HEK293 (cell line): ENCODE measurements around the gene YIF1B.

Experiments
- CTCF ChIA-PET: fragments of 350-600 bp; formaldehyde crosslinking; extraction: SDS; loops from one replicate; lab custom pipeline; 2021; ENCODE audit warnings: antibody characterized with exemption; lab: Yijun Ruan, JAX
- POLR2A ChIA-PET: fragments of 300-600 bp; formaldehyde crosslinking; extraction: SDS; loops from one replicate; lab custom pipeline; 2020; ENCODE audit warnings: antibody characterized with exemption, inconsistent platforms; lab: Yijun Ruan, JAX
- H3K27ac ChIP-seq: fragments of 200-500 bp; sonication (Bioruptor generic); 2 replicates; pipeline ENCODE4 v1.5.1; 2014; ENCODE audit warnings: low read depth, low read length, control low read depth, inconsistent platforms; ENCODE audit errors: extremely low read depth
- H3K36me3 ChIP-seq, 2 experiments: fragments of 200-500 bp in 1 of 2; sonication (Bioruptor generic) in 1 of 2; 1 replicate in 1 of 2; 2 replicates in 1 of 2; pipeline ENCODE4 v1.5.1; 2014 to 2017; ENCODE audit warnings: inconsistent platforms in 2 of 2, low read length in 2 of 2; ENCODE audit not compliant: control insufficient read depth in 2 of 2, insufficient read depth in 1 of 2
- H3K4me1 ChIP-seq: fragments of 200-500 bp; sonication (Bioruptor generic); 2 replicates; pipeline ENCODE4 v1.5.1; 2014; ENCODE audit warnings: mild to moderate bottlenecking, low read length, inconsistent platforms; ENCODE audit not compliant: control insufficient read depth, insufficient read depth
- H3K4me3 ChIP-seq: 2 replicates; pipeline ENCODE4 v1.5.1; 2011; ENCODE audit warnings: low read depth, mild to moderate bottlenecking, control low read depth, low read length, moderate library complexity
- H3K9me3 ChIP-seq: fragments of 200-500 bp; sonication (Bioruptor generic); 2 replicates; pipeline ENCODE4 v1.5.1; 2014; ENCODE audit warnings: low read depth, low read length, inconsistent platforms; ENCODE audit not compliant: control insufficient read depth, insufficient read depth
- BCL11A ChIP-seq: fragments of 450-650 bp; formaldehyde crosslinking; IDR thresholded peaks from 2 replicates; pipeline ENCODE4 v1.5.1; 2016; ENCODE audit warnings: low read depth, missing biosample characterization, missing genetic modification characterization
- GLI4 ChIP-seq: fragments of 450-650 bp; formaldehyde crosslinking; IDR thresholded peaks from 2 replicates; pipeline ENCODE4 v1.5.1; 2016; ENCODE audit warnings: missing biosample characterization, missing genetic modification characterization
- IKZF3 ChIP-seq: fragments of 450-650 bp; IDR thresholded peaks from 2 replicates; pipeline ENCODE4 v1.5.0; 2018; ENCODE audit warnings: missing biosample characterization, mild to moderate bottlenecking, missing genetic modification characterization, moderate library complexity
- TCF7L2 ChIP-seq: IDR thresholded peaks from 2 replicates; pipeline ENCODE4 v1.6.1; 2011; ENCODE audit warnings: low read depth, mild to moderate bottlenecking, inconsistent platforms, low read length, moderate library complexity, borderline replicate concordance
- ZBTB17 ChIP-seq: fragments of 450-650 bp; formaldehyde crosslinking; IDR thresholded peaks from 2 replicates; pipeline ENCODE4 v1.5.1; 2016; ENCODE audit warnings: missing biosample characterization, missing genetic modification characterization
- ZBTB48 ChIP-seq: fragments of 450-650 bp; formaldehyde crosslinking; IDR thresholded peaks from 2 replicates; pipeline ENCODE4 v1.5.1; 2016; ENCODE audit warnings: missing biosample characterization, missing genetic modification characterization
- ZBTB8A ChIP-seq: fragments of 450-650 bp; formaldehyde crosslinking; IDR thresholded peaks from 2 replicates; pipeline ENCODE4 v1.5.1; 2016; ENCODE audit warnings: missing biosample characterization, missing genetic modification characterization
- ZIC2 ChIP-seq: fragments of 450-650 bp; formaldehyde crosslinking; IDR thresholded peaks from 2 replicates; pipeline ENCODE4 v1.5.1; 2016; ENCODE audit warnings: missing biosample characterization, missing genetic modification characterization
- ZNF112 ChIP-seq: fragments of 450-650 bp; formaldehyde crosslinking; IDR thresholded peaks from 2 replicates; pipeline ENCODE4 v1.5.0; 2017; ENCODE audit warnings: missing biosample characterization, missing genetic modification characterization
- ZNF184 ChIP-seq: fragments of 450-650 bp; IDR thresholded peaks from 2 replicates; pipeline ENCODE4 v1.5.1; 2018; ENCODE audit warnings: missing biosample characterization, mild to moderate bottlenecking, missing genetic modification characterization
- ZNF211 ChIP-seq: fragments of 450-650 bp; formaldehyde crosslinking; IDR thresholded peaks from 2 replicates; pipeline ENCODE4 v1.5.1; 2016; ENCODE audit warnings: low read depth, missing biosample characterization, missing genetic modification characterization
- ZNF221 ChIP-seq: fragments of 450-650 bp; formaldehyde crosslinking; IDR thresholded peaks from 2 replicates; pipeline ENCODE4 v1.5.1; 2017; ENCODE audit warnings: missing biosample characterization, missing genetic modification characterization, borderline replicate concordance
- ZNF23 ChIP-seq: fragments of 450-650 bp; formaldehyde crosslinking; IDR thresholded peaks from 2 replicates; pipeline ENCODE4 v1.5.1; 2016; ENCODE audit warnings: missing biosample characterization, missing genetic modification characterization, borderline replicate concordance
- ZNF239 ChIP-seq: fragments of 450-650 bp; formaldehyde crosslinking; IDR thresholded peaks from 2 replicates; pipeline ENCODE4 v1.5.1; 2016; ENCODE audit warnings: missing biosample characterization, missing genetic modification characterization
- ZNF324 ChIP-seq: fragments of 450-650 bp; formaldehyde crosslinking; IDR thresholded peaks from 2 replicates; pipeline ENCODE4 v1.5.1; 2016; ENCODE audit warnings: missing biosample characterization, missing genetic modification characterization
- ZNF366 ChIP-seq: fragments of 450-650 bp; formaldehyde crosslinking; conservative IDR thresholded peaks from 2 replicates; pipeline ENCODE4 v1.5.1; 2016; ENCODE audit warnings: missing biosample characterization, missing genetic modification characterization
- ZNF423 ChIP-seq: fragments of 450-650 bp; formaldehyde crosslinking; IDR thresholded peaks from 2 replicates; pipeline ENCODE4 v1.5.1; 2016; ENCODE audit warnings: missing biosample characterization, missing genetic modification characterization
- ZNF433 ChIP-seq: fragments of 450-650 bp; formaldehyde crosslinking; IDR thresholded peaks from 2 replicates; pipeline ENCODE4 v1.5.1; 2016; ENCODE audit warnings: missing biosample characterization, missing genetic modification characterization, low read depth
- ZNF510 ChIP-seq: fragments of 450-650 bp; formaldehyde crosslinking; IDR thresholded peaks from 2 replicates; pipeline ENCODE4 v1.5.1; 2018; ENCODE audit warnings: mild to moderate bottlenecking, missing genetic modification characterization, missing biosample characterization; ENCODE audit not compliant: insufficient replicate concordance
- ZNF521 ChIP-seq: fragments of 450-650 bp; formaldehyde crosslinking; IDR thresholded peaks from 2 replicates; pipeline ENCODE4 v1.5.1; 2017; ENCODE audit warnings: missing biosample characterization, mild to moderate bottlenecking, missing genetic modification characterization
- ZNF549 ChIP-seq: fragments of 450-650 bp; IDR thresholded peaks from 2 replicates; pipeline ENCODE4 v1.5.1; 2018; ENCODE audit warnings: missing biosample characterization, missing genetic modification characterization, mild to moderate bottlenecking, inconsistent platforms, moderate library complexity
- ZNF555 ChIP-seq: fragments of 450-650 bp; formaldehyde crosslinking; conservative IDR thresholded peaks from 2 replicates; pipeline ENCODE4 v1.5.1; 2017; ENCODE audit warnings: missing biosample characterization, mild to moderate bottlenecking, missing genetic modification characterization, inconsistent platforms
- ZNF558 ChIP-seq: fragments of 450-650 bp; formaldehyde crosslinking; IDR thresholded peaks from 2 replicates; pipeline ENCODE4 v1.5.1; 2016; ENCODE audit warnings: missing biosample characterization, missing genetic modification characterization
- ZNF571 ChIP-seq: fragments of 450-650 bp; formaldehyde crosslinking; IDR thresholded peaks from 2 replicates; pipeline ENCODE4 v1.5.0; 2017; ENCODE audit warnings: missing biosample characterization, missing genetic modification characterization
- ZNF585B ChIP-seq: fragments of 450-650 bp; formaldehyde crosslinking; IDR thresholded peaks from 2 replicates; pipeline ENCODE4 v1.5.1; 2016; ENCODE audit warnings: missing biosample characterization, missing genetic modification characterization
- ZNF596 ChIP-seq: fragments of 450-650 bp; IDR thresholded peaks from 2 replicates; pipeline ENCODE4 v1.5.0; 2018; ENCODE audit warnings: missing biosample characterization, mild to moderate bottlenecking, missing genetic modification characterization, moderate library complexity
- ZNF670 ChIP-seq: fragments of 450-650 bp; formaldehyde crosslinking; IDR thresholded peaks from 2 replicates; pipeline ENCODE4 v1.5.1; 2016; ENCODE audit warnings: missing biosample characterization, missing genetic modification characterization, low read depth
- ZNF701 ChIP-seq: fragments of 450-650 bp; formaldehyde crosslinking; IDR thresholded peaks from 2 replicates; pipeline ENCODE4 v1.5.1; 2016; ENCODE audit warnings: missing biosample characterization, missing genetic modification characterization
- ZNF776 ChIP-seq: fragments of 450-650 bp; formaldehyde crosslinking; IDR thresholded peaks from 2 replicates; pipeline ENCODE4 v1.5.0; 2017; ENCODE audit warnings: missing biosample characterization, missing genetic modification characterization, borderline replicate concordance
- ZNF843 ChIP-seq: fragments of 450-650 bp; formaldehyde crosslinking; IDR thresholded peaks from 2 replicates; pipeline ENCODE4 v1.5.1; 2016; ENCODE audit warnings: missing biosample characterization, missing genetic modification characterization
- ZSCAN16 ChIP-seq: fragments of 450-650 bp; formaldehyde crosslinking; IDR thresholded peaks from 2 replicates; pipeline ENCODE4 v1.5.1; 2016; ENCODE audit warnings: missing biosample characterization, missing genetic modification characterization
- TF ChIP-seq, protein P1 (sequence below): fragments of 450-650 bp; formaldehyde crosslinking; IDR thresholded peaks from 2 replicates; pipeline ENCODE4 v1.5.1; 2016; ENCODE audit warnings: missing biosample characterization, missing genetic modification characterization
- TF ChIP-seq, protein P2 (sequence below): fragments of 450-650 bp; formaldehyde crosslinking; IDR thresholded peaks from 2 replicates; pipeline ENCODE4 v1.5.1; 2017; ENCODE audit warnings: missing biosample characterization, missing genetic modification characterization
- TF ChIP-seq, protein P3 (sequence below): fragments of 450-650 bp; formaldehyde crosslinking; conservative IDR thresholded peaks from 2 replicates; pipeline ENCODE4 v1.5.1; 2016; ENCODE audit warnings: low read depth, missing biosample characterization, missing genetic modification characterization

Gene YIF1B, protein sequence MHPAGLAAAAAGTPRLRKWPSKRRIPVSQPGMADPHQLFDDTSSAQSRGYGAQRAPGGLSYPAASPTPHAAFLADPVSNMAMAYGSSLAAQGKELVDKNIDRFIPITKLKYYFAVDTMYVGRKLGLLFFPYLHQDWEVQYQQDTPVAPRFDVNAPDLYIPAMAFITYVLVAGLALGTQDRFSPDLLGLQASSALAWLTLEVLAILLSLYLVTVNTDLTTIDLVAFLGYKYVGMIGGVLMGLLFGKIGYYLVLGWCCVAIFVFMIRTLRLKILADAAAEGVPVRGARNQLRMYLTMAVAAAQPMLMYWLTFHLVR

DNA sequence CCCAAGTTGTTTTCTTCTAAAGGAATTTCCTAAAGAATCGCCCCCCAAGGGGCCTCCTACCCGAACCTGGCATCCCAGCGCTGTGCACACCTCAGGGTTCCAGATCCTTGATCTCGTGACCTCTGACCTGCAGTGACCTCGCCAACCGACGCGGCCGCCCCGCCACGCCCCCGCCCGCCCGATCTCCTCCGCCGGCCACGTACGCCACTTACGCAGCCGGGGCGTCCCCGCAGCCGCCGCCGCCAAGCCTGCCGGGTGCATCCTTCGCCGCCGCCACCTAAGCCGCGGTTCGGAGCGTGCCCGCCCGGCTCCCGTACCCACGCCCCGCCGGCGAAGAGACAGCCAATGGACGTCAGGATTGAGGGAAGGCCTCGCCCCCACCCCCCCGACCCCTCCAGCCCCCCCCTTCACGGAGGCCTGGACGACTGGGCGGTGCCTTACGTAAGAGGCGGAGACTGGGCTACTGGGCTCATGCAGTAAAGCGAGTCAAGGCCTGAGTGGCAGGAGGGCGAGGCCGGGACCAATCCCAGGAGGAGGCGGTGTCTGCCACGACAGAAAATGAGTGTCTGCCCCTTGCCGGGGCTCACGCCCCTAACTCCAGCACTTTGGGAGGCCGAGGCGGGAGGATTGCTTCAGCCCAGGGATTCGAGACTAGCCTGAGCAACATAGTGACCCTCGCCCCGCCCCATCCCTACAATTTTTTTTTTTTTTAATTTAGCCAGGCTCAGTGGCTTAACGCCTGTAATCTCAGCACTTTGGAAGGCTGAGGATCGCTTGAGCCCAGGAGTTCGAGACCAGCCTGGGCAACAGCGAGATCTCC, at the start of gene YIF1B:
Gene YIF1B, minus strand, starts transcription at position 291 of the 820 bp plus-strand sequence. Its CDS starts 30 bp downstream, at position 261.
- peak within 1 kb of the TSS; percentile 57 for H3K27ac ChIP-seq
- ChIA-PET POLR2A (no interaction called here), CTCF (no interaction called here)
- no peaks in the 10 kb centered on the region for H3K9me3 ChIP-seq
- H3K36me3 ChIP-seq: no peaks in the 10 kb centered on the region; a peak in 1 of 3 replicates
- H3K4me1 ChIP-seq: peaks cover 12% of the 10 kb centered on the region
- H3K4me3 ChIP-seq: peak within 1 kb of the TSS; percentile 52
- TF ChIP-seq ZNF776 (tag by site-specific recombination): no peak
- no peak for TF ChIP-seq ZNF366 (tag by site-specific recombination)
- TF ChIP-seq ZNF184 (tag by site-specific recombination): no peak
- no peak for TF ChIP-seq ZNF211 (tag by site-specific recombination)
- no peak for TF ChIP-seq ZNF324
- peak; percentile 96 for TF ChIP-seq ZBTB8A (tag by site-specific recombination)
- no peak for TF ChIP-seq ZNF558 (tag by site-specific recombination)
- peak; percentile 96 for TF ChIP-seq BCL11A (tag by site-specific recombination)
- no peak for TF ChIP-seq ZNF112 (tag by site-specific recombination)
- no peak for TF ChIP-seq ZNF596 (tag by site-specific recombination)
- TF ChIP-seq, protein P1, sequence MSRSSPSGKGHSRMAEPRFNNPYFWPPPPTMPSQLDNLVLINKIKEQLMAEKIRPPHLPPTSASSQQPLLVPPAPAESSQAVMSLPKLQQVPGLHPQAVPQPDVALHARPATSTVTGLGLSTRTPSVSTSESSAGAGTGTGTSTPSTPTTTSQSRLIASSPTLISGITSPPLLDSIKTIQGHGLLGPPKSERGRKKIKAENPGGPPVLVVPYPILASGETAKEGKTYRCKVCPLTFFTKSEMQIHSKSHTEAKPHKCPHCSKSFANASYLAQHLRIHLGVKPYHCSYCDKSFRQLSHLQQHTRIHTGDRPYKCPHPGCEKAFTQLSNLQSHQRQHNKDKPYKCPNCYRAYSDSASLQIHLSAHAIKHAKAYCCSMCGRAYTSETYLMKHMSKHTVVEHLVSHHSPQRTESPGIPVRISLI (tag by site-specific recombination): peak; percentile 96
- TF ChIP-seq ZNF571 (tag by site-specific recombination): no peak
- no peak for TF ChIP-seq ZNF23
- no peak for TF ChIP-seq ZNF555
- no peak for TF ChIP-seq ZNF521 (tag by site-specific recombination)
- TF ChIP-seq ZNF585B (tag by site-specific recombination): no peak
- no peak for TF ChIP-seq ZIC2 (tag by site-specific recombination)
- no peak for TF ChIP-seq ZNF221 (tag by site-specific recombination)
- peak; percentile 98 for TF ChIP-seq ZBTB48
- TF ChIP-seq ZNF843 (tag by site-specific recombination): peak; percentile 60; the same call in 1 of the 2 replicates
- no peak for TF ChIP-seq ZSCAN16
- TF ChIP-seq ZNF549 (tag by site-specific recombination): no peak
- TF ChIP-seq GLI4: no peak
- TF ChIP-seq ZNF423: 0 out of 2 replicates have a peak, but pooled peaks have one; percentile 32
- TF ChIP-seq, protein P2, sequence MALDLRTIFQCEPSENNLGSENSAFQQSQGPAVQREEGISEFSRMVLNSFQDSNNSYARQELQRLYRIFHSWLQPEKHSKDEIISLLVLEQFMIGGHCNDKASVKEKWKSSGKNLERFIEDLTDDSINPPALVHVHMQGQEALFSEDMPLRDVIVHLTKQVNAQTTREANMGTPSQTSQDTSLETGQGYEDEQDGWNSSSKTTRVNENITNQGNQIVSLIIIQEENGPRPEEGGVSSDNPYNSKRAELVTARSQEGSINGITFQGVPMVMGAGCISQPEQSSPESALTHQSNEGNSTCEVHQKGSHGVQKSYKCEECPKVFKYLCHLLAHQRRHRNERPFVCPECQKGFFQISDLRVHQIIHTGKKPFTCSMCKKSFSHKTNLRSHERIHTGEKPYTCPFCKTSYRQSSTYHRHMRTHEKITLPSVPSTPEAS (tag by site-specific recombination): no peak
- TF ChIP-seq TCF7L2: no peak
- TF ChIP-seq ZNF433 (tag by site-specific recombination): no peak
- TF ChIP-seq ZNF670 (tag by site-specific recombination): no peak
- TF ChIP-seq ZNF510 (tag by site-specific recombination): no peak
- TF ChIP-seq ZNF701 (tag by site-specific recombination): no peak
- TF ChIP-seq ZBTB17: peak; percentile 96
- no peak for TF ChIP-seq IKZF3 (tag by site-specific recombination)
- TF ChIP-seq, protein P3, sequence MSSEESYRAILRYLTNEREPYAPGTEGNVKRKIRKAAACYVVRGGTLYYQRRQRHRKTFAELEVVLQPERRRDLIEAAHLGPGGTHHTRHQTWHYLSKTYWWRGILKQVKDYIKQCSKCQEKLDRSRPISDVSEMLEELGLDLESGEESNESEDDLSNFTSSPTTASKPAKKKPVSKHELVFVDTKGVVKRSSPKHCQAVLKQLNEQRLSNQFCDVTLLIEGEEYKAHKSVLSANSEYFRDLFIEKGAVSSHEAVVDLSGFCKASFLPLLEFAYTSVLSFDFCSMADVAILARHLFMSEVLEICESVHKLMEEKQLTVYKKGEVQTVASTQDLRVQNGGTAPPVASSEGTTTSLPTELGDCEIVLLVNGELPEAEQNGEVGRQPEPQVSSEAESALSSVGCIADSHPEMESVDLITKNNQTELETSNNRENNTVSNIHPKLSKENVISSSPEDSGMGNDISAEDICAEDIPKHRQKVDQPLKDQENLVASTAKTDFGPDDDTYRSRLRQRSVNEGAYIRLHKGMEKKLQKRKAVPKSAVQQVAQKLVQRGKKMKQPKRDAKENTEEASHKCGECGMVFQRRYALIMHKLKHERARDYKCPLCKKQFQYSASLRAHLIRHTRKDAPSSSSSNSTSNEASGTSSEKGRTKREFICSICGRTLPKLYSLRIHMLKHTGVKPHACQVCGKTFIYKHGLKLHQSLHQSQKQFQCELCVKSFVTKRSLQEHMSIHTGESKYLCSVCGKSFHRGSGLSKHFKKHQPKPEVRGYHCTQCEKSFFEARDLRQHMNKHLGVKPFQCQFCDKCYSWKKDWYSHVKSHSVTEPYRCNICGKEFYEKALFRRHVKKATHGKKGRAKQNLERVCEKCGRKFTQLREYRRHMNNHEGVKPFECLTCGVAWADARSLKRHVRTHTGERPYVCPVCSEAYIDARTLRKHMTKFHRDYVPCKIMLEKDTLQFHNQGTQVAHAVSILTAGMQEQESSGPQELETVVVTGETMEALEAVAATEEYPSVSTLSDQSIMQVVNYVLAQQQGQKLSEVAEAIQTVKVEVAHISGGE (tag by site-specific recombination): no peak
- TF ChIP-seq ZNF239 (tag by site-specific recombination): no peak
